CD4-positive, alpha-beta T cell treated with Interleukin-6 at 100 ng/mL for 8 hours (primary cell): ENCODE measurements around the gene OR10G4.
"Not testable (repeated sequence)": the region's sequence is repeated elsewhere in the genome, so short reads cannot be mapped to it uniquely, and the experiment has no call there.

ENCODE experiments used
- DNase-seq: peaks from one replicate; pipeline ENCODE4 v3.0.0-alpha.2; 2020; ENCODE audit warnings: mixed read lengths, low spot score

OR10G4 gene, protein sequence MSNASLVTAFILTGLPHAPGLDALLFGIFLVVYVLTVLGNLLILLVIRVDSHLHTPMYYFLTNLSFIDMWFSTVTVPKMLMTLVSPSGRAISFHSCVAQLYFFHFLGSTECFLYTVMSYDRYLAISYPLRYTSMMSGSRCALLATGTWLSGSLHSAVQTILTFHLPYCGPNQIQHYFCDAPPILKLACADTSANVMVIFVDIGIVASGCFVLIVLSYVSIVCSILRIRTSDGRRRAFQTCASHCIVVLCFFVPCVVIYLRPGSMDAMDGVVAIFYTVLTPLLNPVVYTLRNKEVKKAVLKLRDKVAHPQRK

DNA sequence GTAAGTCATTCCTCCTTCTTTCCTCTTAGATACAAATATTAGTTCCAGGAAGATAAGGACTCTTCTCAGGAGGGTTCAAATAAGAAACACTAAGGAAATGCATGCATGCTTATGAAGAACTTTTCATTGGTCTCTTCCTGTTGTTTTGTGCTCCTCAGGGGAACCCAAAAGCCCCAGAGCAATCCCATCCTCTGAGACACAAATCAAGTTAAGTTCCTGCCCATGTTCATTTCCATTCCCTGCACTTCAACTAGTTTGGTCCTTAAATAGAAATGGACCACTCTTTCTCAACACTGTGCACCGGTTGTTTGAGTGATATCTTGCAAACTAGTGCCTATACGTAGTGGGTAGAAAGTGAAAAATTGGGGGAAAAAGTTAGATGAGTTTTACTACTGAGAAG lies at the start of gene OR10G4:
Gene OR10G4, plus strand, starts transcription at position 301 of the 400 bp plus-strand sequence. CDS start 2,578 bp downstream, outside the sequence.
- no peak for DNase-seq

DNA sequence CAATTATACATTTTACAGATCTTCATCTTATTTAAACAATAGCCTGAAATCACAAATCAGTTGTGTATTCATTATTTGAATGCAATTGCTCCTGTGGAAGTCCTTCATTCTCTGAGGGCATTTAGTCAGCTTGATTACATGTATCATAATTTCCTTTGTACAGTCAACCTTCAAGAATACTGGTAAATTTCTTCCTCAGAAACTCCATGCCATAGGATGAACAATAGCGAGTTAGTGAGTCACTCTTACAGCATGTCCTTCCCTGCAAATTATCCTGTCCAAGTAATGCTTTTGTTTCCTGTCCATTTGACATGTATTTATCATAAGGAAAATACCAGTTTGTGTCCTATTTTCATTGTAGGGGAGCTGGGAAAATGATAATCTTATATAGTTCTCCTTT lies 39.0 kb upstream of the OR10G4 start:
- DNase-seq = no peak

DNA sequence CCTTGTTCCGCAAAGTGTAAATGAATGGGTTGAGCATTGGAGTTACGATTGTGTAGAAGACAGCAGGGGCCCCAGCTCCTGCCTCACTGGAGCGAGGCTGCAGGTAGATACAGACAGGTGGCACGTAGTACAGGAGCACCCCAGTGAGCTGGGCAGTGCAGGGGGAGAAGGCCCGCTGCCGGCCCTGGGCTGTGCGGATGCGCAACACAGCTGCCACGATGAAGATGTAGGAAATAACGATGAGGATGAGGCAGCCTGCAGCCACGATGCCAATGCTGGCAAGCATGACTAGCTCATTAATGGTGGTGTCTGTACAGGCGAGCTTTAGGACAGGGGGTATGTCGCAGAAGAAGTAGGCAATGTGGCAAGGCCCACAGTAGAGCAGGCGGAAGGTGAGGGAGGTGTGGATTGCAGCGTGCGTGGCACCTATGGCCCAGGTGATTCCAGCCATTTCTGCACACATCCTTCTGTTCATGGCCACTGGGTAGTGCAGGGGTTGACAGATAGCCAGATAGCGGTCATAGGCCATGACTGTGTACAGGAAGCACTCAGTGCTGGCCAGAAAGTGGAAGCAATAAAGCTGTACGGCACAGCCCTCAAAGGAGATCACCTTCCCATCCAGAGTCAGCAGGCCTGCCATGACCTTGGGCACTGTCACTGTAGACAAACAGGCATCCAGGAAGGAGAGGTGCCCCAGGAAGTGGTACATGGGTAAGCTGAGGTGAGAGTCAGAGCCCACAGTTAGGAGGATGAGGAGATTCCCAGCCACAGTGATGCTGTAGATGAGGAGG lies 35.8 kb upstream of the OR10G4 start:
- DNase-seq = no peak

DNA sequence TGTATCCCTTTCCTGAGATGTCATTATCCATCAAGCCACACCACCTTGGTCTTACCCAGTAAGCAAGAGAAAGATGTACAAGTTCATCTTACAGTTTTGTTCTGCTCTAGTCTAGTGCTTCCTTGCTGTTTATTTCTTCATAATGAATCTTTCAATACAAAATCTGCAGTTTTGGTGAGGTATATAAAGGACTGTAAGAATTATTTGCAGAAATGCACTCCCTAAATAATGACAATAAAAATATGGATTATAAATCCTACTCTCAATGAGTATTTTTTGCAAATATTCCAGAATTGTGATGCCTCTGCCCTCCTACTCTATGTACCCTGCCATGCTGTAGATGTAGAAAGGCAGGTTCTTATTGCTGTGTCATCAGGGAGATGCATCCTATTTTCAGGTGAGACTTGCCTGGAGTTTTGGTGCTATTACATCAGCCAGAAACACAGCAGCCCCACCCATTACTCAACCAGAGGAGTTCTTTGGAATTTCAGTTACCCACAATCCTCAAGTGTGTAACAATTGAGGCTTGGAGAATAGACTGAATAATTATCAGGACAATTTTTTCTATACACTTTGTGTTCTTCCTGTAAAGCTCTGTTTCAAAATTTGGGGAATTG lies 35.0 kb upstream of the OR10G4 start, which contains the start of gene OR10S1:
Gene OR10S1, minus strand, starts transcription at position 51 of the 617 bp plus-strand sequence. CDS start 117 bp downstream, outside the sequence.
- DNase-seq = no peak

DNA sequence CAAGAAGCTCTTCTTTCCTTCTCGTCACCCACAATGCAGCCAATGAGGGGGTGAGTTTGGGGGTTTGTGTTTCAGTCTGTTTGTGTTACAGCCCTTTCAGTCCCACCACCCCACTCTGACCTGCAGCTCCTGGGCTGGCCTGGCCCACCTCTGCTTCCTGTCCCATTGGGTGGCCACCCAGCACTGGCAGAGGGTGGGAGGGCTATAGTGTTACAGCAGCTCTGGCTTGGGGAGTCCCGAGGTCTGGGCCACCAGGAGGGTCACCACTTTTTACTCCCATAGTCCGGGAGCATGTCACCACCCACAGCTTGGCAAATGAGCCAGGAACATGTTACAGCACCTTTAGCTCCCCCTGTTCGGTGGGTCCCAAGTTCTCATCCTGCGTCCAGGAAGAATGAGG lies 33.5 kb upstream of the OR10G4 start:
- DNase-seq = no peak

DNA sequence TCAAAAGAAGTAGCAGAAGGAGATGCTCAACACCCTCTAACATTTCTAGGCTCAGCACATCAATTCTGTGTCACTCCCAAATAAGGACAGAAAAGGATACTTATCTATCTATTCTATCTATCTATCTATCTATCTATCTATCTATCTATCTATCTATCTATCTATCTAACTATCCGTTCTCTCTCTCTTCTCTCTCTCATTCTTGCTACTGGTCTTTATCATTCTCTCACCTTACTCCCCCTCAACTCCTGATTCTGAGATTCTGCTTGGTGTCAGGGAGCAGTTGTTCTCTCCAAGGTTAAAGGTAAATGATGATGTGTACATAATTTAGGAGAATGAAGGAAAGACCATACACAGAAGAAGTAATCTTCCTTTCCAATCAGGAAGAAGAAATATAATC lies 17.7 kb upstream of the OR10G4 start, which contains the start of gene OR10G6:
Gene OR10G6, minus strand, starts transcription at position 43 of the 400 bp plus-strand sequence. Its CDS starts 0 bp downstream, at position 43.
- DNase-seq = no peak

DNA sequence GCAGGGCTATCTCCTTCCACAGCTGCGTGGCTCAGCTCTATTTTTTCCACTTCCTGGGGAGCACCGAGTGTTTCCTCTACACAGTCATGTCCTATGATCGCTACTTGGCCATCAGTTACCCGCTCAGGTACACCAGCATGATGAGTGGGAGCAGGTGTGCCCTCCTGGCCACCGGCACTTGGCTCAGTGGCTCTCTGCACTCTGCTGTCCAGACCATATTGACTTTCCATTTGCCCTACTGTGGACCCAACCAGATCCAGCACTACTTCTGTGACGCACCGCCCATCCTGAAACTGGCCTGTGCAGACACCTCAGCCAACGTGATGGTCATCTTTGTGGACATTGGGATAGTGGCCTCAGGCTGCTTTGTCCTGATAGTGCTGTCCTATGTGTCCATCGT lies 3.0 kb downstream of the OR10G4 start:
- DNase-seq = not testable (repeated sequence)

DNA sequence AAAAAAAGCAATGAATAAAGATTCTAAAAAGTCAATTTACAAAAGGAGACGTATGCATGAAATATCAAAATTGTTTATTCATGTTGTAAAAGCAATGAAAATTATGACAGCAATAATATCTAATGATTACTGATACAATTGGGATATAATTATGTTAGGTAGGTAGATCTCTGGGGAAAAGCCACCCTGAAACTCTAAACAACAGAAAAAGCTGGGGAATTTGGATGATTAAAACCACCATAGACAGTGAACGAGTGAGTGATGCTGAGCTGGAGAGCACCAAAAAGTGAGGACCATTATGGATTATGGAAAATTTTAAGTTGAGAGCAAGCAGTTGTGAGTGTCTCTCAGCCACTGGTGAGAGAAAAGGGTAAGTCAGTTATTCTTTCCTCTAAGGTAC lies 13.7 kb downstream of the OR10G4 start, which contains the start of gene OR10G8:
Gene OR10G8, plus strand, starts transcription at position 301 of the 400 bp plus-strand sequence. CDS start 2,825 bp downstream, outside the sequence.
- no peak for DNase-seq

DNA sequence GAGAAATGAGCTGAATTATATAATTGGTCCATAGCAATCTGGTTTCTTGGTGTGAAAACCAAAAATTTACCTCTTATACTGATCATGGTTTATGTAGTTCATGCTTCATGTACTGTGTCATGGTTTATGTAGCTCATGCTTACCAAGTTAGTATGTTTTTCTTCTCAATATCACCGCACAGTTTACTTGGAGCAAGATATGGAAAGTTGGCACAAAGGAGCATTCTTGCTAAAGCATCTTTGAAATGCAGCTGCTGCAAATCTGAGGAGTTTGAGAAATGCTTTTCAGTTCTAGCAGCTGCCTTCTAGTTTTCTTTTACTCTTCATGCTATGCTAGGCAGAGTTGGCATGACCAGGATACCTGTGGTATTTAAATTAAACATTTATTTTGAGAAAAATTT lies 23.9 kb downstream of the OR10G4 start:
- DNase-seq = no peak

DNA sequence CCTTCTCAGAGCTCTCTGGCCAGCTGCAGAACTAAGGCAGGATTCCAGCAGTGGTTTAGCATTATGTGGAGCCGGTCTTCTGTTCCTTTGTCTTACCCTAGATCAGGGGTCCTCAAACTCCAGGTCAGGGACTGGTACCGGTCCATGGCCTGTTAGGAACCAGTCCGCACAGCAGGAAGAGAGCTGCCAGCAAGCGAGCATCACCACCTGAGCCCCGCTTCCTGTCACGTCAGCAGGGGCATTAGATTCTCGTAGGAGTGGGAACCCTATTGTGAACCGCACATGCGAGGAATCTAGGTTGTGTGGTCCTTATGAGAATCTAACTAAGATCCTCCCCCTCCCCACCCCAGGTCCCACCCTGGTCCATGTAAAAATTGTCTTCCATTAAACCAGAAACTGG lies 26.8 kb downstream of the OR10G4 start:
- DNase-seq = no peak

DNA sequence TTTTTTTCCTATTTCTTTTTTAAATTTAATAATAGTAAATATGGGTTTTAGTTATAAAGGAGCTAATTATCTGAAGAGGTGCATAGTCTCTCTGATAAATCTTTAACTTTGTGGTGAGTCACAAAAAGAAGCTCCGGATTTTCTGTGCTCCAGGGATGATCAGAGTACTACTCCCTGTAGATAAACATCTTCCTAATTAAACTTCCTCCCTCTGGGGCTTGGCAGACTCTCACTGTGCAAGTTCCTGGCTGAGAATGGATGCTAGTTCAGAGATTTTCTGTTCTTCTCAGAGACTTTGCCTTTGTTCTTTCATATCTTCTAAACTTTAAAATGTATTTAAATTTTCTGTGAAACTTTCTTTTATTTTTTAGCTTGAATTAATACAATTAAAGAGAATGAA lies 28.5 kb downstream of the OR10G4 start, which contains the start of gene OR10G7:
Gene OR10G7, minus strand, starts transcription at position 72 of the 400 bp plus-strand sequence. CDS start 2,324 bp downstream, outside the sequence.
- DNase-seq = no peak

DNA sequence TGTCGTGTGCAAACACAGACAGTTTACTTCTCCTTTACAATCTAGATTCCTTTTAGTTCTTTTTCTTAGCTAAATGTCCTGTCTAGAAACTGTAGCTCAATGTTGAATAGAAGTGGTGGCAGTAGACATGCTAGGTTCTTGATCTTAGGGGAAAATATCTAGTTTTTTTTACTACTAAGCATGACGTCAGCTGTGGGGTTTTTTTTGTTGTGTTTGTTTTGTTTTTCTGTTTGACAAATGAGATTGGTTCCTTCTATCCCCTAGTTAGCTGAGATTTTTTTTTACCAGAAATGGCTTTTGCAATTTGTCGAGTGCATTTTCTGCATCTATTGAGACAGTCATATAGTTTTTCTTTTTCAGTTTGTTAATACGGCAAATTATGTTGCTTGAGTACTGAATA lies 30.6 kb downstream of the OR10G4 start:
- DNase-seq = no peak

DNA sequence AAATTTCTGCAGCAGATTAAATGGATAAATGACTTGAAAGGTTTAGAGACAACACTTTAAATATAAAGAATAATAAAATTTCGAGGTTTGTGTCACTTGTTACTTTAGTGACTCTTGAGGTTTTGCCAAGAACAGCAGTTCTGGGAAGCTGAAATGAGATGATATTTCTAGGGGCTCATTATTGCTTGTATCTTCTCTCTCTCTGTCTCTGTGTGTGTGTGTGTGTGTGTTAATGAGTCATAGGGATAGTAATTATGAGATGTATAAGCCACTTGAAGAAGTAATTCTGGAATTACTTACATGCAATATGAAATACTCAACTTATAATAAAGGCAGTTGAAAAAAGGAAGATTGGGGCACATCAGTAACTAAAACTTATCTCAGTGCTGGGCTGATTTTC lies 38.0 kb downstream of the OR10G4 start:
- DNase-seq = no peak

DNA sequence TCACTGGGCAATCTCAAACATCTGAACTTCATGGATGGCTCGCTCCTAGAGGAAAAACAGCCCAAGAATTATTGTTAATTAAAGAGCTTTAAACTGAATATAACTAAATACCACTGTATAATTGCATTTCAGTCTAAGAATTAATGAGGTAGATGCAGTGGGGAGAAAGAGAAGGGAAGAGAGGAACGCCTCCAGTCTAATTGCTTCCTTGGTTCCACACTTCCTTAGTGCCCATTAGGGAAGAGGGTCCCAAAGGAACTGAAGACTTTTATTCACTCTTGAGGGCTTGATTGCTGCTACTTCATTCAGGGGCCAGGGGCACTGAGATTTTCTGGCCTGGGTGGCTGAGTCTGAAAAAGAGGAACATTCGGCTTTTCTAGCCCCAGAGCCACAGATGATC lies 40.2 kb downstream of the OR10G4 start:
- DNase-seq = no peak
